CD14-positive monocyte (primary cell): ENCODE results near the gene ARHGAP44. TPM values are rescaled to one million over a fixed set of nuclear protein-coding genes. Genes with fewer than 3 reads are reported as not detected.

Source experiments
- DNase-seq, 3 donors: peaks; one replicate each; pipeline ENCODE4 v3.0.0-alpha.2; 2011 to 2022
- H2AFZ ChIP-seq: 2 replicates; pipeline ENCODE4 v1.6.0; 2012; ENCODE audit warnings: mild to moderate bottlenecking, low read depth, low read length, inconsistent platforms; ENCODE audit not compliant: insufficient read depth, poor library complexity, severe bottlenecking
- H3K27ac ChIP-seq, 2 donors: 1 replicate in 1 of 2; 2 replicates in 1 of 2; pipeline ENCODE4 v1.5.1; 2012 to 2013; ENCODE audit warnings: low read length in 2 of 2, control low read depth in 1 of 2, inconsistent platforms in 1 of 2, low read depth in 1 of 2, mild to moderate bottlenecking in 1 of 2
- H3K27me3 ChIP-seq, 2 donors: one replicate each; pipeline versions ENCODE4 v1.6.0 to v1.6.1; 2011 to 2013; ENCODE audit warnings: low read length in 2 of 2; ENCODE audit not compliant: control insufficient read depth in 2 of 2, insufficient read depth in 2 of 2
- H3K36me3 ChIP-seq, 2 donors: replicated peaks in 1 of 2; 1 replicate in 1 of 2; 2 replicates in 1 of 2; pipeline versions ENCODE4 v1.5.1 to v1.6.1; 2012 to 2013; ENCODE audit warnings: low read length in 2 of 2, control low read depth in 1 of 2, inconsistent platforms in 1 of 2, mild to moderate bottlenecking in 1 of 2; ENCODE audit not compliant: insufficient read depth in 2 of 2, control insufficient read depth in 1 of 2
- H3K4me1 ChIP-seq, 2 donors: 1 replicate in 1 of 2; 2 replicates in 1 of 2; pipeline versions ENCODE4 v1.5.1 to v1.6.1; 2012 to 2013; ENCODE audit warnings: low read length in 2 of 2, control low read depth in 1 of 2, inconsistent platforms in 1 of 2, mild to moderate bottlenecking in 1 of 2, moderate library complexity in 1 of 2; ENCODE audit not compliant: insufficient read depth in 2 of 2, control insufficient read depth in 1 of 2
- H3K4me2 ChIP-seq: replicated peaks from 2 replicates; pipeline ENCODE3; 2012; ENCODE audit warnings: low read length, moderate library complexity, mild to moderate bottlenecking; ENCODE audit not compliant: poor library complexity, severe bottlenecking; ENCODE audit errors: extremely low read depth
- H3K4me3 ChIP-seq, 3 experiments: fragments of 200-600 bp in 1 of 3; sonication (generic) in 1 of 3; replicated peaks in 1 of 3; 1 replicate in 2 of 3; 2 replicates in 1 of 3; pipeline ENCODE4 v1.5.1; 2011 to 2013; ENCODE audit warnings: low read length in 3 of 3, mild to moderate bottlenecking in 3 of 3, control low read depth in 2 of 3, low read depth in 2 of 3, inconsistent platforms in 1 of 3, moderate library complexity in 1 of 3
- H3K79me2 ChIP-seq: 2 replicates; pipeline ENCODE4 v1.6.0; 2012; ENCODE audit warnings: mild to moderate bottlenecking, control low read depth, inconsistent platforms, low read length, moderate library complexity; ENCODE audit not compliant: insufficient read depth
- H3K9ac ChIP-seq: 2 replicates; pipeline ENCODE4 v1.6.0; 2017; ENCODE audit warnings: low read length, mild to moderate bottlenecking; ENCODE audit not compliant: insufficient read depth, poor library complexity, severe bottlenecking
- H3K9me3 ChIP-seq, 2 donors: replicated peaks in 1 of 2; 1 replicate in 1 of 2; 2 replicates in 1 of 2; pipeline versions ENCODE4 v1.5.1 to v1.6.1; 2012 to 2013; ENCODE audit warnings: low read length in 2 of 2, control low read depth in 1 of 2; ENCODE audit not compliant: control insufficient read depth in 1 of 2, insufficient read depth in 1 of 2
- H4K20me1 ChIP-seq: 2 replicates; pipeline ENCODE4 v1.6.0; 2012; ENCODE audit warnings: mild to moderate bottlenecking, low read length, control low read depth, moderate library complexity; ENCODE audit not compliant: insufficient read depth
- H3K27ac Mint-ChIP-seq, 7 donors: one replicate each; pipeline ENCODE4 v1.8.0; 2020; ENCODE audit warnings: mild to moderate bottlenecking in 7 of 7, mixed read lengths in 7 of 7, moderate library complexity in 6 of 7, inconsistent platforms in 2 of 7
- H3K27me3 Mint-ChIP-seq, 3 donors: one replicate each; pipeline ENCODE4 v1.8.0; 2021 to 2022; ENCODE audit warnings: low read depth in 3 of 3, mild to moderate bottlenecking in 3 of 3, mixed read lengths in 3 of 3, moderate library complexity in 3 of 3, inconsistent platforms in 1 of 3
- H3K36me3 Mint-ChIP-seq, 2 donors: one replicate each; pipeline ENCODE4 v1.8.0; 2020; ENCODE audit warnings: mixed read lengths in 2 of 2, inconsistent platforms in 1 of 2, mild to moderate bottlenecking in 1 of 2
- H3K4me1 Mint-ChIP-seq: one replicate; pipeline ENCODE4 v1.8.0; 2020; ENCODE audit warnings: mild to moderate bottlenecking, mixed read lengths
- H3K4me3 Mint-ChIP-seq, 2 donors: one replicate each; pipeline ENCODE4 v1.8.0; 2020; ENCODE audit warnings: mild to moderate bottlenecking in 2 of 2, mixed read lengths in 2 of 2, moderate library complexity in 1 of 2
- H3K9me3 Mint-ChIP-seq, 7 donors: one replicate each; pipeline ENCODE4 v1.8.0; 2020 to 2022; ENCODE audit warnings: mixed read lengths in 7 of 7, mild to moderate bottlenecking in 6 of 7, moderate library complexity in 6 of 7, inconsistent platforms in 2 of 7
- CTCF ChIP-seq: fragments of 200-600 bp; IDR thresholded peaks from one replicate; pipeline ENCODE4 v1.8.0; 2022; ENCODE audit warnings: antibody characterized with exemption, mild to moderate bottlenecking
- WGBS: methylation state at CpG from one replicate; pipeline ENCODE4 v1.1.5; 2013; ENCODE audit warnings: missing lambda C conversion rate; ENCODE audit not compliant: insufficient coverage; 5-methylcytosine and 5-hydroxymethylcytosine counted together
- intact Hi-C, 2 donors: fragments of 100-400 bp; cut with micrococcal nuclease; formaldehyde crosslinking; loops; one replicate each; pipeline versions ENCODE4 v1.15.0 to v1.15.1; 2023
- polyA plus RNA-seq, 3 donors: library from polyadenylated mRNA; depleted of rRNA in 1 of 3; unstranded in 2 of 3; stranded (reverse) in 1 of 3; fragments of 300-500 nt in 2 of 3; fragments of >200 nt in 1 of 3; fragmentation: Illumina TruSeq in 2 of 3; gene quantifications; 1 replicate in 2 of 3; 2 replicates in 1 of 3; pipeline ENCODE4 v1.2.3, GENCODE V29; 2012 to 2021

The ARHGAP44 gene
- polyA plus RNA-seq, 3 donors = not detected

GRCh38 chr17:12821376-12821940 is 32.2 kb downstream of the ARHGAP44 start:
- no peak overlapping the region for H3K4me3 Mint-ChIP-seq
- whole genome bisulfite sequencing = 100% methylated on average over 1 of the region's 4 CpGs

GRCh38 chr17:12826431-12826830 is 37.1 kb downstream of the ARHGAP44 start:
- intact Hi-C loops = no loop called here
- H3K9me3 ChIP-seq = peaks cover 6 to 15% of the 10 kb centered on the region in 2 donors
- Mint-ChIP-seq H3K27ac (no peak overlapping the region), H3K27me3 (peaks cover 0 to 1% (median 0%) of the 10 kb centered on the region in 3 donors), H3K36me3 (no peaks in the 10 kb centered on the region), H3K4me1 (no peaks in the 10 kb centered on the region), H3K9me3 (peaks cover 2 to 18% (median 13%) of the 10 kb centered on the region in 7 donors), H3K4me3 (no peak overlapping the region)
- H3K4me3 ChIP-seq = no peak overlapping the region
- no peak for DNase-seq
- no peaks in the 10 kb centered on the region for H3K27me3 ChIP-seq
- H2AFZ ChIP-seq = no peak overlapping the region
- H3K9ac ChIP-seq = no peak overlapping the region
- no peaks in the 10 kb centered on the region for H3K36me3 ChIP-seq
- H3K4me2 ChIP-seq = no peak overlapping the region
- H4K20me1 ChIP-seq = no peaks in the 10 kb centered on the region
- no peak for TF ChIP-seq CTCF
- H3K4me1 ChIP-seq = no peaks in the 10 kb centered on the region
- WGBS = 100% methylated on average over 1 of the region's 1 CpG
- H3K27ac ChIP-seq = no peak overlapping the region
- no peaks in the 10 kb centered on the region for H3K79me2 ChIP-seq

More at GRCh38 chr17:12821376-12821940, 32.2 kb downstream of the ARHGAP44 start:
- Mint-ChIP-seq H3K27me3 (no peaks in the 10 kb centered on the region), H3K27ac (no peak overlapping the region), H3K9me3 (peaks cover 0 to 10% (median 3%) of the 10 kb centered on the region in 7 donors), H3K36me3 (no peaks in the 10 kb centered on the region), H3K4me1 (no peaks in the 10 kb centered on the region)
- no peaks in the 10 kb centered on the region for H3K27me3 ChIP-seq
- DNase-seq = no peak
- no peaks in the 10 kb centered on the region for H4K20me1 ChIP-seq
- no peaks in the 10 kb centered on the region for H3K36me3 ChIP-seq
- no peak overlapping the region for H3K4me3 ChIP-seq
- TF ChIP-seq CTCF = no peak
- no peak overlapping the region for H2AFZ ChIP-seq
- intact Hi-C loops = no loop called here
- no peak overlapping the region for H3K4me2 ChIP-seq
- no peak overlapping the region for H3K9ac ChIP-seq
- H3K4me1 ChIP-seq = no peaks in the 10 kb centered on the region
- H3K9me3 ChIP-seq = peaks cover 2 to 3% of the 10 kb centered on the region in 2 donors
- no peak overlapping the region for H3K27ac ChIP-seq
- H3K79me2 ChIP-seq = no peaks in the 10 kb centered on the region
